C4-2B (cell line): ENCODE data around the gene CCL13.

Source experiments
- H3K27ac ChIP-seq: fragments of 450-650 bp; 2 replicates; pipeline ENCODE4 v1.5.1; 2017
- CTCF ChIP-seq: fragments of 450-650 bp; conservative IDR thresholded peaks from 2 replicates; pipeline ENCODE4 v1.5.1; 2017; ENCODE audit warnings: mild to moderate bottlenecking
- ZFX ChIP-seq: fragments of 450-650 bp; IDR thresholded peaks from 2 replicates; pipeline ENCODE4 v1.6.1; 2017

Gene CCL13

GRCh38 chr17:34375426-34375997 is 19.2 kb downstream of the CCL13 start:
- H3K27ac ChIP-seq = no peak overlapping the region
- TF ChIP-seq CTCF (no peak), ZFX (no peak)

- no peak overlapping the region for H3K27ac ChIP-seq
Measured at GRCh38 chr17:34377078-34377823, 21.0 kb downstream of the CCL13 start.

GRCh38 chr17:34378664-34379101 is 22.4 kb downstream of the CCL13 start:
- TF ChIP-seq CTCF (no peak), ZFX (no peak)
- no peak overlapping the region for H3K27ac ChIP-seq

More at GRCh38 chr17:34377078-34377823, 21.0 kb downstream of the CCL13 start:
- no peak for TF ChIP-seq CTCF
- TF ChIP-seq ZFX = no peak

- no peak overlapping the region for H3K27ac ChIP-seq
- TF ChIP-seq ZFX (no peak), CTCF (no peak)
Measured at GRCh38 chr17:34379868-34380267, 23.6 kb downstream of the CCL13 start.

- H3K27ac ChIP-seq = no peak overlapping the region
- TF ChIP-seq ZFX = no peak
- TF ChIP-seq CTCF = no peak
Measured at GRCh38 chr17:34382621-34383124, 26.4 kb downstream of the CCL13 start.

- TF ChIP-seq ZFX = no peak
- TF ChIP-seq CTCF = no peak
- H3K27ac ChIP-seq = no peak overlapping the region
Measured at GRCh38 chr17:34383216-34383615, 26.9 kb downstream of the CCL13 start.

GRCh38 chr17:34384271-34384670 is 28.0 kb downstream of the CCL13 start:
- H3K27ac ChIP-seq = no peak overlapping the region
- TF ChIP-seq CTCF = no peak
